ENCODE data around the gene SMURF1.

Gene SMURF1

DNA sequence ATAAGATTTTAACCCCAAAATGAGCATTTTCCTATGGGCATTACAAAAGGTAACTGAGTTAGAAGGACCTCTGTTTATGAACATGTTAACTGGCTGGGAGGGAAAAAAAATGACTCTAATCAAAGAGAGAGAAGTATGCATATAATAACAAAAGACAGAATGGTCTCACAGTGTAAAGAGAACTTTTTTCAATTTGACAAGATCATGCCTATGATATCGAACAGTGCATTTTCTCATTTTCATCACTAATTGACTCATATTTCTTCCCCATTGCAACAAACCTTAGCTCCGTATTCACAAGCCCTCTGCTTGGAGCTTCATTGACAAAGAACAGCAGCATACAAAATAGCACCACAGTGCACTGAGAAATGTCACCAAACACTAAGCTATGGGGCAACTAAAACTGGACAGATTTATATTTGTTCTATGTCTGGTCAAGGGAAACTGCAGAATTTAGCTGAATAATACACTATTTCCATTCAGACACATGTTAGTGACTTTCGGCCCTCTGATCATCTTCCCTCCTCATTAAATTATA, 45.6 kb downstream of the SMURF1 start:
- no peak for DNase-seq (ENCODE audit: low read depth in 2 of 2)

GRCh38 chr7:99097730-99098129, 46.2 kb downstream of the SMURF1 start:
- DNase-seq (ENCODE audit: low read depth in 2 of 2) = no peak

DNA sequence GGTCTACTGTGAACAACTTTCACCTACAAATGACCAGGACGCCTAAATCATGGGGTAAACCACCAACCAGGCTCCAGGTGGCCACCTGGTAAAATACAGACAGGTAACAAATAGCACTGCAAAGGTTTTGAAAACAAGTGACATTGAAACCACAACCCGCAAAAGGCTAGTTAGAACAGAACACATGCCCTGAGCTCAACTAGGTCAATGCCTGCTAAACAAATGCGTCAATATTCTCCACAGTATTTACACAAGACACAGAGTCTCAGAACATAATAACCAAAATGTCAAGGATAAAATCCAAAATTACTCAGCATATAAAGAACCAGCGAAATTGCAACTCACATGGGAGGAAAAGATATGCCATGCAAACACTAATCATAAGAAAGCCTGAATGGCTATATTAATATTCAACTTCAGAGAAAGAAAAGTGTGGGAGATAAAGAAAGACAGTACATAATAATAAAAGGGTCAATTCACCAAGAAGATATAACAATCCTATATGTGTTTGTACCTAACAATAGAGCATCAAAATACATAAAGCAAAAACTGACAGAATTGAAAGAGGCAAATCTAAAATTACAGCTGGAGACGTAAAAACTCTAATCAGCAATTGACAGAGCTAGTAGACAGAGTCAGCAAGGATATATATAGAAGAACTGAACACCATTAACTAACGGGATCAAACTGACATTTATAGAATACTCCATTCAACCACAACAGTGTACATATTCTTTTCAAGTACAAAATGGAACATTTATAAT, 47.6 kb downstream of the SMURF1 start:
- no peak for DNase-seq (ENCODE audit: low read depth in 2 of 2)

DNA sequence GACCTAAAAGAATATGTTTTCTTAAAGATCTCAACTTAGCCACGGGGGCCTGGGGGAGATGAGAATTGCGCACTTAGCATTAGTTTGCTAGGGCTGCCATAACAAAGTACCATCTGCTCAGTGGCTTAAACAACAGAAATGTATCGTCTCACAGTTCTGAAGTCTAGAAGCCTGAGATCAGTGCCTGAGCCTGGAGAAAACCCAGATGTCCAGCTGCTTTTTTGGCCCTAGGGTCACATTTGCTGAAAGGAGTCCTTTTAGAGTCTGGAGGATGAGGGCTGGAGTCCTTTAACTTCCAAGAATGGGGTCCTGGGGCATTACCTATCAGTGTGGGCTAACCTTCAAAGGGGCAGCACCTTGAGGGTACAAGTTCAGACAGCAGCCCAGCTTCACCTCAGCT, 48.2 kb downstream of the SMURF1 start:
- DNase-seq (ENCODE audit: low read depth in 2 of 2) = no peak

DNA sequence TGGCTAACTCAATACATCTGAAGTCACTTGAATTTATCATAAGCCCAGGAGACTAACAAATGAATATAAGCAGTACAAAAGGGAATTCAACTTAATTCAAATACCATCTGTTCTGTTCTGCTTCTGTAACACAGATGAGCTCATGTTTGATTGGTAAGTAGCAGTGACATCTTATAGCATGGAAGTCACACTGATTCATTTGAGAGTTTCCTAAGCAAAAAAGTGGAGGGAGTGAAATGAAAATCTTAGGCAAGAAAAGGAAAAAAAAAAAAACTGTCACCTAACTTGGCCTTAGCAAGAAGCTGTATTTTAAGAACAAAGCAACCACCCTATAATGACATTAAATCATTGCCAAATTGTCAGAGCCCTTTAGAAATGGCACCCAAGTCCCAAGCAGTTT, 49.5 kb downstream of the SMURF1 start:
- DNase-seq (ENCODE audit: low read depth in 2 of 2) = no peak

GRCh38 chr7:99092064-99092720, 51.7 kb downstream of the SMURF1 start:
- DNase-seq (ENCODE audit: low read depth in 2 of 2) = no peak

DNA sequence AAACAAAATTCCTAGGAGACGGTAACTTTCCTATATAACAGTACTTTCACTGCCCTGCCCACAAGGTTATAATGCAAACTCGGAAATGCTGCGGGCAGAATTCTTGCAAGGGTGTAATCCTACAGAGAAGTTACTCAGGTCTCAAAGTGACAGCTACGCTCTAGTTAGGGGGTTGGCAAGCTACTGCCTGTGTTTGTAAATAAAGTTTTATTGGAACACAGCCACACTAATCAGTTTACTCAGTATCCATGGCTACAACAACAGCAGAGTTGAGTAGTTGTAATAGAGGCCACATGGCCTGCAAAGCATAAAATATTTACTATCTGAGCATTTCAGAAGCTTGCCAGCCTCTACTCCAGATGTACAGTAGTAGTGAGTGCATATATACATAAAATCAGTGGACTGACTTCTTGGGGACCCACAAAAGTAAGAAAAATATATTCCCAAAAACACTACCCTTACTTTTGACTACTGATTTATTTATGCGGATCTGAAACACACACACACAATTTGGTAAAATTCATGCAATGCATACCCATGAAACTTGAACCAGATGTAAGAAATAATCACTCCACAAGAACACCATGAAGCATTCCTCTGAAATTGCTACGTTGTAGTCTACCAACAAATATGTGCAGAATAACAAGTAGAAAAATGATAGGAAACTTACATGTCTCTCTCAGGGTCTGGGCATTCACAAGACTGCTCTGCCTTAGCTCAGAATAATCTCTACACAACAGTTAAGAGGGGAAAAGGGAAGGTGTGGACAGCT, 53.0 kb downstream of the SMURF1 start:
- DNase-seq (ENCODE audit: low read depth in 2 of 2) = no peak

- no peak for DNase-seq (ENCODE audit: low read depth in 2 of 2)
Measured at GRCh38 chr7:99089914-99090629, 53.8 kb downstream of the SMURF1 start.

DNA sequence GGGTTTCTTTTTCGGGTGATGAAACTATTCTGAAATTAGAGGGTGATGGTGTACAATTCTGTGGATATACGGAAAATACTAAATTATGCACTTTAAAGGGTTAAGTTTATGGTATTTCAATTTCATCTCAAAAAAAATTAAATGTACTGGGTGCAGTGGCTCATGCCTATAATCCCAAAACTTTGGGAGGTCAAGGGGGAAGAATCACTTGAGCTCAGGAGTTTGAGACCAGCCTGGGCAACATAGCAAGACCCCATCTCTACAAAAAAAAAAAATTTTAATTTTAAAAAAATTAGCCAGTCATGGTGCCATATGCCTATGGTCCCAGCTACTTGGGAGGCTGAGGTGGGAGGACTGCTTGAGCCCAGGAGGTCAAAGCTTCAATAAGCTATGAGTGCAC, 57.0 kb downstream of the SMURF1 start:
- DNase-seq (ENCODE audit: low read depth in 2 of 2) = no peak

GRCh38 chr7:99086532-99086931, 57.4 kb downstream of the SMURF1 start:
- no peak for DNase-seq (ENCODE audit: low read depth in 2 of 2)

DNA sequence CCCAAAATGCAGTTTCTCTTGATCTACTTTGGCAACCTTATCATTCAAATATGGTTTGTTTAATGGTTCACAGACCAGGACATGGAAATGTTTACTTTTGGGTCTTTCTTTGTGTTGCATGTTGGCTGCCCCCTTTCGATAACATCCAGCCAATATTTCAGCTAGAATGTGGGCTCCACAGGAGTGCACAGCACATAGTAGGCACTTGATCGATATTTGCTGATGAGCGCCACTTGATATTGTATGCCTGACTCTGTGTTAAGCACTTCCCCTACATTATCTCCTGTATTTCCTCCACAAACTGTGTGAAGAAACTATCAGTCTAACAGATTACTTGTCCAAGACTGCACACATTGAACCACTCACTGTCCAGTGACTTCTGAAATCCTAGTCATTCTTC, 60.2 kb downstream of the SMURF1 start:
- no peak for DNase-seq (ENCODE audit: low read depth in 2 of 2)

GRCh38 chr7:99083068-99083651, 60.7 kb downstream of the SMURF1 start:
- DNase-seq (ENCODE audit: low read depth in 2 of 2) = no peak

GRCh38 chr7:99080679-99081078, 63.2 kb downstream of the SMURF1 start:
- no peak for DNase-seq (ENCODE audit: low read depth in 2 of 2)

GRCh38 chr7:99079104-99079503, 64.8 kb downstream of the SMURF1 start:
- no peak for DNase-seq (ENCODE audit: low read depth in 2 of 2)

GRCh38 chr7:99078416-99078815, 65.5 kb downstream of the SMURF1 start:
- DNase-seq (ENCODE audit: low read depth in 2 of 2) = no peak

DNA sequence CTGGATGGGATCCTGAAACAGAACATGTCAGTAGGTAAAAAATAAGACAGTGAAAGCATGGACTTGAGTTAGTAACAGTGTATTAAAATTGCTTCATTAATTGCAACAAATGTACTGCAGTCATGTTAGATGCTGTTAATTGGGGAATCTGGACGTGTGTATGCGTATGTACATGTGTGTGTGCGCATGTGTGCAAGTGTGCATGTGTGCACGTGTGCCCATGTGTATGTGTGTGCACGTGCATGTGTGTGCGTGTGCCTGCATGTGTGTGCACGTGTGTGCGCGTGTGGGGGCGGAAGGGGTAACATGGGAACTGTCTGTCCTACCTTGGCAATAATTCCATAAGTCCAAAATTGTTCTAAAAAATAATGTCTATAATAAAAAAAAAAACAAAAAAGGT, 67.3 kb downstream of the SMURF1 start:
- DNase-seq (ENCODE audit: low read depth in 2 of 2) = no peak

- no peak for DNase-seq (ENCODE audit: low read depth in 2 of 2)
Measured at GRCh38 chr7:99073839-99074446, 70.0 kb downstream of the SMURF1 start.

DNA sequence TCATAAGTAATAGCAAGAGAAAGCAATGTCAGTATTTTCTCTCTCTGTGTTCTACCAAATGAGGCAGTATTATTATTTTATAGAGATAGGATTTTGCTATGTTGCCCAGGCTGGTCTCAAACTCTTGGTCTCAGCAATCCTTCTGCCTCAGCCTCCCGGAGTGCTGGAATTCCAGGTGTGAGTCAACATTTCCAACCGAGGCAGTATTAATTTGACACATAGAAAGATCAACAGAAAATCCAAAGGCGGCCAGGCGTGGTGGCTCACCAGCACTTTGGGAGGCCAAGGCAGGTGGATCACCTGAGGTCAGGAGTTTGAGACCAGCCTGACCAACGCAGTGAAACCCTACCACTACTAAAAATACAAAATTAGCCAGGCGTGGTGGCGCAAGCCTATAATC, 71.8 kb downstream of the SMURF1 start:
- DNase-seq (ENCODE audit: low read depth in 2 of 2) = no peak

DNA sequence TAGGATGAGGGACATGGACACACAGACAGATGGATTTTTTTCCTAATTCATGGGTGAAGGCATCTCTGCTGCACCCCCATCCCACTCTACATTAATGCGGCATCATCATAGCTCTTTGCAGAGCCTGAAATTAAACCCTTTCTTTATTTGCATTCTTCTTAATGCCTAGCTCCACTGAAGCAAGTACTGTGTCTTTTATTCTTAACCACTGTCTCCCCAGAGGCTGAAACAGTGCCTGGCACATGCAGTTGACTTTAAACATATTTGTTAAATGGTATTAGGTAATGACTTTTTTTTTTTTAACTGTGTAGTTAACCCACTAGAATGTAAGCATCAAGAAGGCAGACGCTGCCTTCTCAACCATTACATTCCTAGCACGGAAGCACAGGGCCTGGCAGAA, 73.5 kb downstream of the SMURF1 start:
- no peak for DNase-seq (ENCODE audit: low read depth in 2 of 2)

- DNase-seq (ENCODE audit: low read depth in 2 of 2) = no peak
Measured at GRCh38 chr7:99061001-99061776, 82.7 kb downstream of the SMURF1 start.
